Endothelial cell of umbilical vein (primary cell): ENCODE data around the gene PLA2G4C.

Experiments
- CTCF ChIP-seq, 2 donors: IDR thresholded peaks; 1 replicate in 1 of 2; 2 replicates in 1 of 2; pipeline ENCODE4 v1.5.1; 2011; ENCODE audit warnings: low read length in 2 of 2, mild to moderate bottlenecking in 2 of 2, moderate library complexity in 2 of 2, control low read depth in 1 of 2, inconsistent platforms in 1 of 2, low read depth in 1 of 2; ENCODE audit not compliant: insufficient read depth in 1 of 2; ENCODE audit errors: extremely low read depth in 1 of 2
- EZH2 ChIP-seq: IDR thresholded peaks from 2 replicates; pipeline ENCODE4 v1.6.1; 2012; ENCODE audit warnings: borderline replicate concordance, low read depth, mild to moderate bottlenecking, moderate library complexity, low read length, inconsistent platforms; ENCODE audit not compliant: severe bottlenecking
- FOS ChIP-seq: IDR thresholded peaks from 2 replicates; pipeline ENCODE4 v1.6.1; 2011; ENCODE audit warnings: mild to moderate bottlenecking, low read length, moderate library complexity, borderline replicate concordance; ENCODE audit not compliant: insufficient read depth
- GATA2 ChIP-seq: IDR thresholded peaks from 2 replicates; pipeline ENCODE4 v1.7.0; 2011; ENCODE audit warnings: low read depth, mild to moderate bottlenecking, moderate library complexity, mixed read lengths, low read length; ENCODE audit not compliant: insufficient read length, insufficient read depth
- JUN ChIP-seq: IDR thresholded peaks from 2 replicates; pipeline ENCODE4 v1.6.1; 2011; ENCODE audit warnings: borderline replicate concordance, low read depth; ENCODE audit not compliant: insufficient read length, insufficient read depth
- MYC ChIP-seq: IDR thresholded peaks from one replicate; pipeline ENCODE4 v1.6.1; 2011; ENCODE audit warnings: mild to moderate bottlenecking, low read depth, low read length
- POLR2A ChIP-seq: IDR thresholded peaks from 2 replicates; pipeline ENCODE4 v1.6.1; 2012; ENCODE audit warnings: low read depth, mild to moderate bottlenecking, control low read depth, low read length
- POLR2AphosphoS5 ChIP-seq: IDR thresholded peaks from 2 replicates; pipeline ENCODE4 v1.6.1; 2012; ENCODE audit warnings: low read depth, mild to moderate bottlenecking, control low read depth, low read length, moderate library complexity; ENCODE audit not compliant: insufficient read depth
- TF ChIP-seq, protein P1 (sequence below): IDR thresholded peaks from 2 replicates; pipeline ENCODE4 v1.6.1; 2011; ENCODE audit not compliant: insufficient read depth, insufficient read length

GRCh38 chr19:48051335-48052033 lies 59.1 kb downstream of the PLA2G4C start:
- TF ChIP-seq GATA2 (no peak), MYC (no peak), CTCF (IDR thresholded peaks at IDR 0.05; ENCODE audit: extremely low read depth in 1 of 2, insufficient read depth in 1 of 2, low read depth in 1 of 2, low read length in 2 of 2) (no peak), FOS (no peak), EZH2 (no peak), POLR2A (no peak), POLR2AphosphoS5 (no peak), JUN (no peak)
- TF ChIP-seq, protein P1, sequence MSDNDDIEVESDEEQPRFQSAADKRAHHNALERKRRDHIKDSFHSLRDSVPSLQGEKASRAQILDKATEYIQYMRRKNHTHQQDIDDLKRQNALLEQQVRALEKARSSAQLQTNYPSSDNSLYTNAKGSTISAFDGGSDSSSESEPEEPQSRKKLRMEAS = no peak
